HL-60 (cell line): ENCODE data around the gene SLC22A31.

Experiments used
- DNase-seq, 2 experiments: peaks; one replicate each; pipeline ENCODE4 v3.0.0-alpha.2; 2010 to 2020; ENCODE audit warnings: low read depth in 1 of 2, low spot score in 1 of 2
- H3K27ac ChIP-seq: fragments of 250-450 bp; sonication (Bioruptor Pico); replicated peaks from 2 replicates; pipeline ENCODE4 v1.5.1; 2020; ENCODE audit warnings: mild to moderate bottlenecking, moderate library complexity
- H3K27me3 ChIP-seq: fragments of 250-450 bp; sonication (Bioruptor Pico); 2 replicates; pipeline ENCODE4 v1.5.1; 2021; ENCODE audit warnings: mild to moderate bottlenecking, moderate library complexity; ENCODE audit not compliant: insufficient read depth, poor library complexity, severe bottlenecking
- H3K4me3 ChIP-seq: replicated peaks from 2 replicates; pipeline ENCODE4 v1.5.1; 2011; ENCODE audit warnings: mild to moderate bottlenecking, control low read depth, low read length; ENCODE audit not compliant: insufficient read depth
- CTCF ChIP-seq: IDR thresholded peaks from one replicate; pipeline ENCODE4 v1.5.1; 2011; ENCODE audit warnings: low read length, control low read depth, inconsistent platforms; ENCODE audit not compliant: insufficient read depth
- GABPA ChIP-seq: IDR thresholded peaks from 2 replicates; pipeline ENCODE4 v1.6.1; 2012; ENCODE audit warnings: low read depth
- POLR2AphosphoS5 ChIP-seq: IDR thresholded peaks from 2 replicates; pipeline ENCODE4 v1.6.1; 2012; ENCODE audit warnings: low read depth
- REST ChIP-seq: IDR thresholded peaks from 2 replicates; pipeline ENCODE4 v1.6.1; 2012; ENCODE audit warnings: low read depth; ENCODE audit not compliant: insufficient replicate concordance
- SPI1 ChIP-seq: IDR thresholded peaks from 2 replicates; pipeline ENCODE4 v1.6.1; 2012; ENCODE audit warnings: low read depth, mild to moderate bottlenecking, borderline replicate concordance

Gene SLC22A31

GRCh38 chr16:89153848-89154271 is 46.5 kb downstream of the SLC22A31 start:
- no peak for TF ChIP-seq REST
- TF ChIP-seq GABPA, result no peak
- TF ChIP-seq POLR2AphosphoS5, result no peak
- no peak for TF ChIP-seq CTCF
- TF ChIP-seq SPI1, result no peak
- Histone ChIP-seq H3K4me3 (no peak overlapping the region), H3K27ac (no peak overlapping the region), H3K27me3 (no peaks in the 10 kb centered on the region)
- no peak for DNase-seq

- DNase-seq, result no peak
- no peak for TF ChIP-seq CTCF
- TF ChIP-seq POLR2AphosphoS5, result no peak
- no peak for TF ChIP-seq SPI1
- no peak for TF ChIP-seq REST
- no peak for TF ChIP-seq GABPA
- Histone ChIP-seq H3K4me3 (no peak overlapping the region), H3K27ac (no peak overlapping the region), H3K27me3 (no peaks in the 10 kb centered on the region)
Measured at GRCh38 chr16:89152831-89153700, 47.3 kb downstream of the SLC22A31 start.

- H3K27ac ChIP-seq, result no peak overlapping the region
- TF ChIP-seq GABPA (no peak), SPI1 (no peak)
- no peak for DNase-seq
Measured at GRCh38 chr16:89150981-89151380, 49.4 kb downstream of the SLC22A31 start.

GRCh38 chr16:89150090-89150835 is 50.1 kb downstream of the SLC22A31 start:
- DNase-seq, result no peak
- Histone ChIP-seq H3K27ac (no peak overlapping the region), H3K4me3 (no peak overlapping the region), H3K27me3 (no peaks in the 10 kb centered on the region)
- TF ChIP-seq GABPA, result no peak

More at GRCh38 chr16:89150981-89151380, 49.4 kb downstream of the SLC22A31 start:
- H3K27me3 ChIP-seq, result no peaks in the 10 kb centered on the region
- no peak overlapping the region for H3K4me3 ChIP-seq
